Measurements from ENCODE around the gene IZUMO2. TPM values are rescaled to one million over a fixed set of nuclear protein-coding genes. Genes with fewer than 3 reads are reported as not detected.

Gene IZUMO2
- total and polyA plus RNA-seq, 10 of the 15 experiments (the other 5 are each of a cell fraction or from before 2014, with no cell fraction given) = not detected

- TF ChIP-seq SMAD1 (IDR thresholded peaks at IDR 0.05; ENCODE audit: low read depth, partially characterized antibody) (no peak), BMI1 (IDR thresholded peaks at IDR 0.05; ENCODE audit: borderline replicate concordance) (no peak), PAX5 (IDR thresholded peaks at IDR 0.05; ENCODE audit: borderline replicate concordance, low read depth, low read length) (no peak; the same call in 1 of the 2 replicates), ZZZ3 (IDR thresholded peaks at IDR 0.05; ENCODE audit: control insufficient read depth, insufficient read length, low read depth) (no peak), EGR1 (IDR thresholded peaks at IDR 0.05; ENCODE audit: borderline replicate concordance in 1 of 2, low read depth in 2 of 2, low read length in 2 of 2) (no peak), KDM1A (IDR thresholded peaks at IDR 0.05; ENCODE audit: borderline replicate concordance) (no peak), E4F1 (IDR thresholded peaks at IDR 0.05; ENCODE audit: borderline replicate concordance, partially characterized antibody) (no peak), BRCA1 (IDR thresholded peaks at IDR 0.05; ENCODE audit: low read depth, low read length) (no peak), POLR2AphosphoS2 (IDR thresholded peaks at IDR 0.05; ENCODE audit: low read depth, low read length) (no peak), NFYA (IDR thresholded peaks at IDR 0.05; ENCODE audit: borderline replicate concordance, low read depth, low read length) (no peak), JUNB (IDR thresholded peaks at IDR 0.05) (no peak), RAD51 (IDR thresholded peaks at IDR 0.05) (peak; percentile 28; the same call in 1 of the 2 replicates), ASH2L (IDR thresholded peaks at IDR 0.05; ENCODE audit: borderline replicate concordance, low read depth) (no peak), ZNF217 (IDR thresholded peaks at IDR 0.05) (no peak; the same call in 1 of the 2 replicates), EED (IDR thresholded peaks at IDR 0.05; ENCODE audit: low read depth) (no peak), ZNF622 (IDR thresholded peaks at IDR 0.05) (no peak), USF1 (IDR thresholded peaks at IDR 0.05; ENCODE audit: borderline replicate concordance, extremely low read length, insufficient read depth, low read depth, low read length) (no peak), IRF4 (IDR thresholded peaks at IDR 0.05; ENCODE audit: low read depth, low read length) (no peak), MEF2B (IDR thresholded peaks at IDR 0.05; ENCODE audit: partially characterized antibody, poor library complexity, severe bottlenecking) (peak; percentile 78), PAX8 (IDR thresholded peaks at IDR 0.05) (no peak), CTCF (IDR thresholded peaks at IDR 0.05 in 2 of 3, conservative IDR thresholded peaks at IDR 0.05 in 1 of 3; ENCODE audit: control insufficient read depth in 2 of 3, extremely low read depth in 1 of 3, insufficient read depth in 1 of 3, low read depth in 3 of 3, low read length in 3 of 3) (no peak), ZBTB4 (CRISPR knock-in tag; IDR thresholded peaks at IDR 0.05) (no peak)
These were observed 15.9 kb upstream of the IZUMO2 start (continued) for GRCh38 chr19:50178859-50179537.

All from GM12878 (cell line).